ENCODE measurements around the gene ZNF141.

Gene ZNF141

GRCh38 chr4:309807-310206, 27.8 kb upstream of the ZNF141 start:
- H3K4me3 ChIP-seq (ENCODE audit: low read depth, low read length): no peak overlapping the region

GRCh38 chr4:314296-314903, 23.2 kb upstream of the ZNF141 start:
- H3K4me3 ChIP-seq (ENCODE audit: low read depth, low read length): no peak overlapping the region

More at GRCh38 chr4:309807-310206, 27.8 kb upstream of the ZNF141 start:
- TF ChIP-seq CTCF (IDR thresholded peaks at IDR 0.05; ENCODE audit: low read depth, low read length): no peak

GRCh38 chr4:328729-329128, 8.9 kb upstream of the ZNF141 start:
- no peak overlapping the region for H3K4me3 ChIP-seq (ENCODE audit: low read depth, low read length)
- TF ChIP-seq CTCF (IDR thresholded peaks at IDR 0.05; ENCODE audit: low read depth, low read length): no peak

More at GRCh38 chr4:314296-314903, 23.2 kb upstream of the ZNF141 start:
- TF ChIP-seq CTCF (IDR thresholded peaks at IDR 0.05; ENCODE audit: low read depth, low read length): no peak

GRCh38 chr4:335515-335914, 2.1 kb upstream of the ZNF141 start:
- no peak for TF ChIP-seq CTCF (IDR thresholded peaks at IDR 0.05; ENCODE audit: low read depth, low read length)
- H3K4me3 ChIP-seq (ENCODE audit: low read depth, low read length): no peak overlapping the region

GRCh38 chr4:336099-336892, 1.3 kb upstream of the ZNF141 start:
- H3K4me3 ChIP-seq (ENCODE audit: low read depth, low read length): peak overlapping the region; percentile 91
- TF ChIP-seq CTCF (IDR thresholded peaks at IDR 0.05; ENCODE audit: low read depth, low read length): no peak

GRCh38 chr4:336893-337142, 796 bp upstream of the ZNF141 start:
- no peak for TF ChIP-seq CTCF (IDR thresholded peaks at IDR 0.05; ENCODE audit: low read depth, low read length)
- H3K4me3 ChIP-seq (ENCODE audit: low read depth, low read length): peak overlapping the region; percentile 91

- no peak for TF ChIP-seq CTCF (IDR thresholded peaks at IDR 0.05; ENCODE audit: low read depth, low read length)
- H3K4me3 ChIP-seq (ENCODE audit: low read depth, low read length): peak overlapping the region; percentile 91
Observed at GRCh38 chr4:337932-338758, 531 bp downstream of the ZNF141 start.

Measured in WI38 (cell line).